Ramos (cell line): ENCODE measurements around the gene TMEM38B.
"Not testable (repeated sequence)": the region's sequence is repeated elsewhere in the genome, so short reads cannot be mapped to it uniquely, and the experiment has no call there.

Experiments
- in situ Hi-C: fragments of 300-500 bp; cut with MboI; formaldehyde crosslinking; loops from one replicate; pipeline ENCODE4 v1.14.3; 2022; ENCODE audit warnings: low sequenced_read_pairs; ENCODE audit not compliant: unreplicated experiment

TMEM38B gene

GRCh38 chr9:105679257-105680022 lies 14.9 kb upstream of the TMEM38B start:
- in situ Hi-C loops, result no loop called here

GRCh38 chr9:105681313-105681712 lies 13.0 kb upstream of the TMEM38B start:
- in situ Hi-C loops, result no loop called here

GRCh38 chr9:105681724-105682123 lies 12.6 kb upstream of the TMEM38B start:
- in situ Hi-C loops, result no loop called here

DNA sequence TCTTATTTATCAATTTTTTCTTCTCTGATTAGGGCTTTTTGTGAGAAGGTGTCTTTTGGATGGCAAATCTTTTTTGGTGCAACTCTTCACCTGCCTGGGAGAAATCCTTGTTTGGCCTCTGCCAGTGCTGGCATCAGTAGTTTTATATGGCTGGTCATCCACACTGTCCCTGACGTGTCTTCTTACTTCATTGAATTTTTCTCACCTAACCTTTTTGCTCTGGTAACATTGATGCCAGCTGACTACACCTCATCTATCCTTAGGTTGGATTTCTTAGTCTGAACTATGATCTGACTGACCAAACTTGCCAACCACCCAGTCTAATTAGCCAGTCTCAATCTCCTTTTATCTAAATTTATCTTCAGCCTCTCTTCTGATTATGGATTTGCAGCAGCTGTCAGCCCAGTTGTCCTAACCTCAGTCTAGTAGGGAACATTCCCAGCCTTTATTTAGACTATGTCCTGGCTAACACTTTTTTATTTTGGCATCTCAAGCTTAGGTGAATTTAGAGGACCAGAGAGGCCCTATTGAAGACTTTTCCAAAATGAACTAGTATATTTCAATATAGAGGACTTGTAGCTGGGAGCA lies 10.6 kb upstream of the TMEM38B start:
- in situ Hi-C loops, result no loop called here

GRCh38 chr9:105686936-105687335 lies 7.4 kb upstream of the TMEM38B start:
- in situ Hi-C loops, result no loop called here

GRCh38 chr9:105690742-105691141 lies 3.6 kb upstream of the TMEM38B start:
- in situ Hi-C loops, result no loop called here

DNA sequence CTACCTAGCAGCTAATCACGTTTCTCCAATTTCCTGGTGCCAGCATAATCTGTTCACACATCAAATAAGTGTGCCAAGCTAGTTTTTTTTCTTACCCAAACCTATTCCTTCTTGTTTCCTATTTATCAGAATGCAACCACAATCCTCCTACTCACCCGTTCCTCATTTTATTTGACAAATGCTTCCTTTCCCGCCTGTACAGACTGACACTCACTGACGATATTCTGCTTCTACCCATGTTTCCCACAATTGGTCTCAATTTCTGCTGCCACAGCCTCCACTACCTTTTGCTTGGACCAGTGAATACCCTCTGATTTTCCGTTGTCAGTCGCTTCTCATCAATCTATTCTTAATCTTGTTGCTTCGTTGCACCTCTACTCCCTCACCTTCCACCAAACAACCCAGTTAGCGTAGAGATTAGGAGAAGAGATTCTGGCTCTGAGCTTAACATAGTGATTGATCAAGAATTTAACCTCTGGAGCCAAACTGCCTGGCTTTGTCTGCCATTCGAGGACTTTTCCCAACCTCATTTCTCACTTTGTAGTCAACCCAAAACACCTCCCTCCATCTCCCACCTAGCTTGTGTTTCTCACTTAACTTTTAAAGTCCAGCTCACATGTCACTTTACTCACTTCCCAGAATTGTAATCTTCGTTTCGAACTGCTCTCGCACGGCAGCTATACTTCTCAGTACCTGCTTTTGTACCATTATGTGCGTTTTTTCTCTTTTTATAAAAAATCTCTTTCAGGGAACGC lies 729 bp upstream of the TMEM38B start:
- in situ Hi-C loops, result no loop called here

DNA sequence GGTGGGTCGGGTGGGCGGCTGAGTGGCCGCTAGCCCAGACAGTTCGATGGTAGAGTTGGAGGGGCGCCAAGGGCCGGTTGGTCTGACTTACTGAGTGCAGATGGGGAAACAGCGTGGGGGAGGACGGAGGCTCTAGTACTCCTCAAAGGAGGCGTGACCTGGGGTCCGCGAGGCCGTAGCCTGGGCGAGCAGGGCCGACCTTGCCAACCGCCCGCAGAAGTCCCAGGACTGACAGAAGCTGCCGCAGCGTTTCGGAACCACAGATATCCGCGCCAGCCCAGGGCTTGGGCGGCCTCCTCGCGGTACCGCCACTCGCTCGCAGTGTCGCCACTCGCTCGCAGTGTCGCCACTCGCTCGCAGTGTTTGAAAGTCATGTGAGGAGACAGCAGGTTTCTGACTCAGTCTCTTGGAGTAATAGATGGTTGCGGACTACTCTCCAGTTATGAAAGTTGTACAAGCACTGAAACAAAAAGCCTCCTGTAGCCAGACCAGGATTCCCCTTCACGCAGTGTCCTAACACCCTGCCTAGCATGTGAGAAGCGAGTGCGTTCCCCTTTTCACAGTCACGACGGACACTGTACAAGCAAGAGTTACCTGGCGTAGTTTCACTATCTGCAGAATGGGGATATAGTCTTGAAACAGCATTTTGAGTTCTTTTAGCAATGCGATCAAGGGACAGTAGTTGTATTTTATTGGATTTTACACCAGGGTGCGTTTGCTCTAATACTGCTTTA lies 674 bp downstream of the TMEM38B start:
- in situ Hi-C loops, result no loop called here

- in situ Hi-C loops, result no loop called here
Measured at GRCh38 chr9:105696219-105696793, 2.0 kb downstream of the TMEM38B start.

GRCh38 chr9:105697871-105698270 lies 3.5 kb downstream of the TMEM38B start:
- in situ Hi-C loops, result no loop called here

DNA sequence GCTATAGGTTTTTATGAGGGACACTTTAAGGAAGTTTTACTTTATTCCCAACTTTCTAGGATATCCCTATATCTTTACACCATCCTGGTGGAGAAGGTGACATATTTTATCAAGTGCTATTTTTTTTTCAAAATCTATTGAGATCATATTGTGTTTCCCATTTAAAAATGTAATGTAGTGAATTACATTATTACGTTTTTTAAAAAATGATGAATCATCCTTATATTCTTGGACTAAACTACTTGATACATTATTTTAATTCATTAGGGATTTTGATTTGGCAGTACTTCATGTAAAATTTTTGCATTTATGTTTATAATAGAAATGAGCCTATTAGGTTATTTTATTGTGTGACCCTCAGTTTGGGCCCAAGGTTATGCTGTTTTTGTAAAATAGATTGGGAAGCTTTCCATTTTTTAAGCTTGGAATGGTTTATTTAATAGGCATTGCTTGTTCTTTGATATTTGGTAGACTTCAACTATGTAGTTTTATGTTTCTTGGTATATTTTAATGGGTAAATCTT lies 4.1 kb downstream of the TMEM38B start:
- in situ Hi-C loops, result no loop called here

DNA sequence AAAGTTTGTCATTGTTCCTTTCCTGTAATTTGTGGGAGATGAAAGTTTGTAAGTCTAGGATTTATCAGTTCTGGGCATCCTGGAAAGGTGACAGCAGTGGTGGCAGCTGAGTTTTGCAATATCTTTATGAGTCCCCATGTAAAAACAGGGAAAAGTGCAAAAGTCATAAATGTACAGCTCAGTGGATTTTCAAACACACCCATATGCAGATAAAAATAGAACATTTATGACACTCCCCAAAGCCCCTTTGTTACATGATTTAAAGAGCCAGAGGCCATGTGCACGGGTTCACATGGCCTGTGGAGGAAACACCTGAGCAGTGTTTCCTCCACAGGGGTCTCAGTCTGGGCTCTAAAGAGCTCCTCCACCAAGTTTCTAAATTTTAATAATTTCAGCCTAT lies 6.3 kb downstream of the TMEM38B start:
- in situ Hi-C loops, result no loop called here

- in situ Hi-C loops, result no loop called here
Measured at GRCh38 chr9:105701145-105701544, 6.8 kb downstream of the TMEM38B start.

DNA sequence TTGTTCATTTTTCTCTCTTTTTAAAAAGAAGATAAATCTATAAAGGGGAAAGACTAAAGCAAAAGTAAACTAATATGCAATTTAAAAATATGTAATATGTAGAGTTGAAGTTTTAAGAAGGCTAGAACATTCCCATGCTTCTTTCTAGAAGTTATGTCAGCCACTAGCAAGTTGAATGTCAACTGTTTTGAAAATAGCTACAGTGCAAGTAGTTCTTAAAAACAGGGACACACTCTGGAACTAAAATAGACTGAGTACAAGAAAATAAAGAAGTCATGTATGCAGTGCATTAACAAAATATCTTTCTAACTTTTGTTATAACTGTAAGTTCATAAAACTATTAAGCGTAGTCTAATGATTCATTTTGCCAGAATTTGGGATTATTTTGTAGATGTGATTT lies 7.9 kb downstream of the TMEM38B start:
- in situ Hi-C loops, result no loop called here

DNA sequence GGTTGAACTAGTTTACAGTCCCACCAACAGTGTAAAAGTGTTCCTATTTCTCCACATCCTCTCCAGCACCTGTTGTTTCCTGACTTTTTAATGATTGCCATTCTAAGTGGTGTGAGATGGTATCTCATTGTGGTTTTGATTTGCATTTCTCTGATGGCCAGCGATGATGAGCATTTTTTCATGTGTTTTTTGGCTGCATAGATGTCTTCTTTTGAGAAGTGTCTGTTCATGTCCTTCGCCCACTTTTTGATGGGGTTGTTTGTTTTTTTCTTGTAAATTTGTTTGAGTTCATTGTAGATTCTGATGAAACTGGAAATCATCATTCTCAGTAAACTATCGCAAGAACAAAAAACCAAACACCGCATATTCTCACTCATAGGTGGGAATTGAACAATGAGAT lies 9.3 kb downstream of the TMEM38B start:
- in situ Hi-C loops, result not testable (repeated sequence)

- in situ Hi-C loops, result no loop called here
Measured at GRCh38 chr9:105706156-105706555, 11.8 kb downstream of the TMEM38B start.

GRCh38 chr9:105708405-105708804 lies 14.1 kb downstream of the TMEM38B start:
- in situ Hi-C loops, result no loop called here

DNA sequence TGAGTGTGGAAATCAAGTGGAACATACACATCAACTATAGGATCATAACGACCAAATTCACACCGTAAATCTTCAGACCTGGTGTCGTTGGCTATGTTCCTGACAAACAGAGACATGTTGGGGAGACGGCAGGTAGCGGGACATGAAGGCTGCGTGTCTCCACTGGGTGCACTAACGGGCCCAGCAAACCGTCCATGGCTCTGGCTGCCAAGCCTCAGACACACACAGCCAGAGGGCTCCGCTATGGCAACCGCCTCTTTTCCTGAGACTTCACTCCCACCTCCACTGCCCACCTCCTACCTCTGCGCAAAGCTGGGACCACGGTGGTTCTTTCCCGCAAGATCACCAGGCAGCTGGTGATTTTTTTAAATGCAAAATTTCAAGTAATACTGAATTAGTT lies 16.3 kb downstream of the TMEM38B start:
- in situ Hi-C loops, result loop anchor here (10.0 kb wide), 2 partner anchors 96 to 266 kb away; partner anchors contain the start of gene FSD1L

- in situ Hi-C loops, result loop anchor here (10.0 kb wide), 2 partner anchors 97 to 267 kb away; partner anchors contain the start of gene FSD1L
Measured at GRCh38 chr9:105711867-105712266, 17.5 kb downstream of the TMEM38B start.

- in situ Hi-C loops, result loop anchor here (10.0 kb wide), 2 partner anchors 97 to 267 kb away; partner anchors contain the start of gene FSD1L
Measured at GRCh38 chr9:105712297-105712696, 18.0 kb downstream of the TMEM38B start.
